ENCODE data around the gene RAB33A. TPM values are rescaled to one million over a fixed set of nuclear protein-coding genes. Genes with fewer than 3 reads are reported as not detected.

The RAB33A gene
- total and polyA plus RNA-seq, 9 of the 15 experiments (the other 6 are each of a cell fraction or from before 2014, with no cell fraction given), result 0.04 to 0.20 (median 0.06) TPM; not detected in 4

- no peak for TF ChIP-seq POU5F1 (IDR thresholded peaks at IDR 0.05; ENCODE audit: borderline replicate concordance, low read depth, low read length, partially characterized antibody)
- no peak for TF ChIP-seq GABPB2 (CRISPR knock-in tag; conservative IDR thresholded peaks at IDR 0.05)
- no peak for TF ChIP-seq SNRNP70 (optimal IDR thresholded peaks at IDR 0.05; ENCODE audit: low read depth, low read length)
- TF ChIP-seq TRIM28 (IDR thresholded peaks at IDR 0.05), result peak; percentile 80; the same call in 1 of the 2 replicates
- peak; percentile 40; the same call in 1 of the 2 replicates for TF ChIP-seq ZNF24 (IDR thresholded peaks at IDR 0.05)
- TF ChIP-seq HCFC1 (IDR thresholded peaks at IDR 0.05; ENCODE audit: low read depth, low read length), result 0 out of 2 replicates have a peak, but pooled peaks have one; percentile 6
- TF ChIP-seq STAT5A (IDR thresholded peaks at IDR 0.05; ENCODE audit: borderline replicate concordance, low read length), result peak; percentile 97
- TF ChIP-seq SMARCA4 (IDR thresholded peaks at IDR 0.05), result peak; percentile 100
- peak; percentile 90 for TF ChIP-seq RUNX1 (IDR thresholded peaks at IDR 0.05; ENCODE audit: low read depth)
- peak in 1 of 2 experiments; percentile 91 for TF ChIP-seq NCOA2 (IDR thresholded peaks at IDR 0.05; ENCODE audit: partially characterized antibody in 2 of 2)
- TF ChIP-seq ZNF431 (CRISPR knock-in tag; IDR thresholded peaks at IDR 0.05), result no peak
- peak; percentile 98 for TF ChIP-seq SMARCE1 (IDR thresholded peaks at IDR 0.05)
- TF ChIP-seq ZNF668 (CRISPR knock-in tag; IDR thresholded peaks at IDR 0.05), result no peak
- peak; percentile 62; the same call in 1 of the 2 replicates for TF ChIP-seq SMAD3 (CRISPR knock-in tag; conservative IDR thresholded peaks at IDR 0.05)
- peak in 1 of 2 experiments; percentile 82; a peak in 2 of 4 replicates for TF ChIP-seq MNT (conservative IDR thresholded peaks at IDR 0.05)
- TF ChIP-seq ZMIZ1 (IDR thresholded peaks at IDR 0.05; ENCODE audit: low read depth in 2 of 2, low read length in 2 of 2), result peak in 1 of 2 experiments; percentile 98; a peak in 2 of 4 replicates
- TF ChIP-seq RAD51 (IDR thresholded peaks at IDR 0.05; ENCODE audit: borderline replicate concordance, low read depth), result peak; percentile 44; the same call in 1 of the 2 replicates
- TF ChIP-seq NFE2 (IDR thresholded peaks at IDR 0.05; ENCODE audit: low read depth), result peak; percentile 98
- peak; percentile 100 for TF ChIP-seq TEAD4 (IDR thresholded peaks at IDR 0.05; ENCODE audit: low read length)
- no peak for TF ChIP-seq TEAD4 (CRISPR knock-in tag; IDR thresholded peaks at IDR 0.05; ENCODE audit: borderline replicate concordance)
- TF ChIP-seq JUN (IDR thresholded peaks at IDR 0.05; ENCODE audit: borderline replicate concordance, low read depth, low read length), result peak; percentile 71; the same call in 1 of the 2 replicates
- TF ChIP-seq JUN (CRISPR knock-in tag; IDR thresholded peaks at IDR 0.05; ENCODE audit: borderline replicate concordance), result no peak
- TF ChIP-seq TCF7 (IDR thresholded peaks at IDR 0.05; ENCODE audit: borderline replicate concordance), result no peak
- TF ChIP-seq ZNF57 (CRISPR knock-in tag; IDR thresholded peaks at IDR 0.05), result no peak
These were observed 7.9 kb downstream of the RAB33A start (continued) for GRCh38 chrX:130179579-130180215.

Measured in K562 (cell line).